ENCODE measurements around the gene COX6B1. TPM values are rescaled to one million over a fixed set of nuclear protein-coding genes. Genes with fewer than 3 reads are reported as not detected.
A peak's percentile ranks its signal among the peaks of the same experiment; 100 is the strongest.

COX6B1 gene
- polyA plus RNA-seq, 3 donors from 2014 or later: 711 to 1,050 (median 736) TPM

DNA sequence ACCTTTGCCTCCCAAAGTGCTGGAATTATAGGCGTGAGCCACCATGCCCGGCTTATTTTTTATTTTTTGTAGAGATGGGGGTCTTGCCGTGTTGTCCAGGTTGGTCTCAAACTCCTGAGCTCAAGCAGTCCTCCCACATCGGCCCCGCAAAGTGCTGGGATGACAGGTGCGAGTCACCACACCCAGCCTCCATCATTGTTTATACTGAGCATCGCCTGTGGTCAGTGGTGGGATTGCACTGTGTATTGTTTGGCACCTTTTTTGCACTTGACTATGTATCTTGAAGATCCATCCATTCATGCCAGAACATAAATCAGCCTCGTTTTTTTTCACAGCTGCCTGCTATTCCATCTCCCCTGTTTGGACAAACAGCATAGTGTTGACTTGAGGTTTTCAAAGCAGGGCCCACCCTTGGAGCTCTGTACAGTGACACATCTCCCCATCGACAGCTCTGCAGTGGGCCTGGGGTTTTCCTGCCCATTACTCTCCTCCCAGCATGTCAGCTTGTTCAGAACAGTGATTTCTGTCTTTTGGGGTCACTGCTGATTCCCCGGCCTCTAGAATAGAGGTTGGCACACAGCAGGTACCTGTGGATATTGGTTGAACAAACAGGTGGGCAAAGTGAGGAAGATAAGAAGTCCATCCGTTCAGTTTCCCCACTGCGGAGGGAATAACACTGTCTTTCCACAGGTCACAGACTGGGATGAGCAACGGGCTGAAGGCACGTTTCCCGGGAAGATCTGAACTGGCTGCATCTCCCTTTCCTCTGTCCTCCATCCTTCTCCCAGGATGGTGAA lies 10.0 kb downstream of the COX6B1 start:
- no peak for DNase-seq
- H3K36me3 Mint-ChIP-seq: peaks cover 15 to 27% (median 22%) of the 10 kb centered on the region in 3 donors
- no peak overlapping the region for H3K4me3 Mint-ChIP-seq
- H3K9me3 Mint-ChIP-seq: no peaks in the 10 kb centered on the region
- H3K27ac Mint-ChIP-seq: no peak overlapping the region
- H3K27me3 Mint-ChIP-seq (ENCODE audit: low read depth in 3 of 3): peaks cover 0 to 2% (median 0%) of the 10 kb centered on the region in 3 donors
- peaks cover 2 to 16% of the 10 kb centered on the region in 2 donors for H3K4me1 Mint-ChIP-seq

DNA sequence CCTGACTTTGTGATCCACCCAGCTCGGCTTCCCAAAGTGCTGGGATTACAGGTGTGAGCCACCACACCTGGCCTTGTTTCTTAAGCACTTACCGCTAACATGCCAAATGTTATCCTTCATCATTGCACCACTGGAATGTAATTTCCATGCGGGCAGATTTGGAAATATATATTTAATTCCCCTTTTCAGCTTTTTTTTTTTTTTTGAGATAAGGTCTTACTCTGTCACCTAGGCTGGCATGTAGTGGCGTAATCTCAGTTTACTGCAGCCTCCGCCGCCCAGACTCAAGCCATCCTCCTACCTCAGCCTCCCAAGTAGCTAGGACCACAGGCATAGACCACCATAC lies 13.8 kb downstream of the COX6B1 start:
- H3K4me3 Mint-ChIP-seq: no peak overlapping the region
- DNase-seq: no peak
- no peaks in the 10 kb centered on the region for H3K9me3 Mint-ChIP-seq
- H3K27me3 Mint-ChIP-seq (ENCODE audit: low read depth in 3 of 3): no peaks in the 10 kb centered on the region
- H3K36me3 Mint-ChIP-seq: peaks cover 8 to 10% (median 8%) of the 10 kb centered on the region in 3 donors
- H3K27ac Mint-ChIP-seq: no peak overlapping the region
- peaks cover 0 to 6% of the 10 kb centered on the region in 2 donors for H3K4me1 Mint-ChIP-seq

DNA sequence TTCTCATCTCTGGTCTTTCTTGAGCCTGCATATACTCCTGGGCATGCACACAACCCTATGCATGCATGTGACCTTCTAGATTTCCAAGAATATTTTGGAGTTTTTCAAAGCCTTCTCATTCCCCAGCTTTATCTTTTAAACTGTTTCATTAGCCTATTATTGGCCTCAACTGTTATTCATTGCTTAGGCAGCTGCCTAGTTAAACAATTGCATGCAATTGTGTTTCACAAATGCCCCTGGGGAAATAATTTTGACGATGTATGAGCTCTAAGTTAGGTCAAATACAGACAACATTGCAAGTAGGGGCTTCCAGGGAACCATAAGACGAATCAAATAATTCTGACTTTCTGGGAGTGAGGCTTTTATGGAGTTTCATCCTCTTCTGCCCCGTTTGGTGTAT lies 15.9 kb downstream of the COX6B1 start:
- Mint-ChIP-seq H3K27me3 (ENCODE audit: low read depth in 3 of 3) (no peaks in the 10 kb centered on the region), H3K36me3 (peaks cover 0 to 8% (median 4%) of the 10 kb centered on the region in 3 donors), H3K27ac (no peak overlapping the region), H3K9me3 (no peaks in the 10 kb centered on the region), H3K4me3 (no peak overlapping the region), H3K4me1 (no peaks in the 10 kb centered on the region)
- no peak for DNase-seq

DNA sequence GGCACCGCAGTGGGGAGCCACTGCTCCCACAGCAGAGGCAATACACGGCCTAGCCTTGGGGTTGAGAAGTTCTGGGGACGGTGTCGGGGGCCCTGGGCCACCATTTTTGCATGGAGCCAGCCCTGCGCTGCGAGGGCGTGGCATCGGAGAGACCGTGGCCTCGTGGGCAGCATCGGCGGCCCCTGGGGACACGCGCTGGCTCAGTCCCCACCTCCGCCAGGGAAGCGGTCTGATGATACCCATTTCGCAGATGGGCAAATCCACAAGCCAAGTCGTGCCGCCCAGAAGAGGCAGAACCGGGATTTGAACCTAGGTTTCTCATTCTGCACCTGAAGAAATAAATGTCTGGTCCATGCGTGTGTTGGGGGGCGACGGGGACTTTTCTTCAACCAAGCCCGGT lies 17.0 kb downstream of the COX6B1 start:
- Mint-ChIP-seq H3K27ac (no peak overlapping the region), H3K27me3 (ENCODE audit: low read depth in 3 of 3) (peaks cover 0 to 3% (median 0%) of the 10 kb centered on the region in 3 donors), H3K36me3 (peaks cover 0 to 8% (median 0%) of the 10 kb centered on the region in 3 donors), H3K9me3 (peaks cover 0 to 2% (median 0%) of the 10 kb centered on the region in 6 donors), H3K4me1 (no peaks in the 10 kb centered on the region), H3K4me3 (no peak overlapping the region)
- DNase-seq: no peak

DNA sequence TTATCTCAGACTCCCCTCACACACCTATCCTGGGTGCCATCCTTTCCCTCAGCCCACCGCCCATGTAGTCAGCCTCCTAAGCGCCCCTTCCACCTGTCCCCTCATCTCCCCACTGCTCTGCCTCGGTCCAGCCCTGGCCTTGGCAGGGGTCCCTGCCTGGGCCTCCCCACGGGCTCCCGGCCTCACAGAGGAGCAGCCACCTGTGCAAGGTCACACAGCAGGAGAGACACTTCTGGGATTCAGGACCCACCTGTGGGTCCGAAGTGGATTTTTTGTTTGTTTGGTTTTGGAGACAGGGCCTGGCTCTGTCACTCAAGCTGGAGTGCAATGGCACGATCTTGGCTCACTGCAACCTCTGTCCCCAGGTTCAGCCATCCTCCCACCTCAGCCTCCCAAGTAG lies 17.5 kb downstream of the COX6B1 start:
- Mint-ChIP-seq H3K27me3 (ENCODE audit: low read depth in 3 of 3) (peaks cover 0 to 3% (median 0%) of the 10 kb centered on the region in 3 donors), H3K4me1 (no peaks in the 10 kb centered on the region), H3K4me3 (no peak overlapping the region), H3K36me3 (peaks cover 0 to 8% (median 0%) of the 10 kb centered on the region in 3 donors), H3K27ac (no peak overlapping the region), H3K9me3 (peaks cover 0 to 2% (median 0%) of the 10 kb centered on the region in 6 donors)
- no peak for DNase-seq

DNA sequence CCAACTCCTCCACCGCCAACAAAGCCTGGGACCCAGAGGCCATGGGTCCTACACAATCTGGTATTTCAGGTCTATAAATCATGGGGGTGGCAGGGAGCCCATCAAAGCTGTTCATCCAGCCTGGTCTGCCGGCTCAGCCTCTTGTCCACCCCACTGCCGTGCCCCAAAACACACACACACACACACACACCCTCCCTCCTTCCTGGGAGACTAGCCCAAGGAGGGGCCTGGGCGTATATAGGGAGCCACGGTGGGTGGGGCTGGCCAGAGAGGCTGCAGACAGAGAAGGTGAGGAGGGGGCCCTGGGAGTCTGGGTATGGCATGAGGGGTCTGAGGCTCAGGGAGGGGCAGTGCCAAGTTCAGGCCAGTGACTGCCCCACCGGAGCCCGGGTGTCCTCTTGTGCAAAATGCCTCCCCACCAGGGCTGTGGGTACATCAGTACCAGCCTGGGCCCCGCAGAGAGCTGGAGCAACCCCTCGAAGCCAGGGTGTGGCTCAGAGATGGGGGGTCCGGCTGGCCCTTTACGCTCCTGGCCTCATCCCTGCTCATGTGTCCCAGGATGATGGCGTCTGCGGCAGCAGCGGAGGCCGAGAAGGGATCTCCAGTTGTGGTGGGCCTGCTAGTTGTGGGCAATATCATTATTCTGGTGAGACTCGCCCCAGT lies 18.3 kb downstream of the COX6B1 start, which contains the start of gene UPK1A:
Gene UPK1A, plus strand, starts transcription at position 267 of the 663 bp plus-strand sequence. Its CDS starts 296 bp downstream, at position 563.
- peaks cover 0 to 6% (median 0%) of the 10 kb centered on the region in 3 donors for H3K36me3 Mint-ChIP-seq
- H3K27ac Mint-ChIP-seq: no peak within 1 kb of the TSS
- DNase-seq: no peak
- H3K4me1 Mint-ChIP-seq: no peaks in the 10 kb centered on the region
- no peak within 1 kb of the TSS for H3K4me3 Mint-ChIP-seq
- peaks cover 0 to 2% (median 0%) of the 10 kb centered on the region in 6 donors for H3K9me3 Mint-ChIP-seq
- H3K27me3 Mint-ChIP-seq (ENCODE audit: low read depth in 3 of 3): peaks cover under 1 to 5% (median 3%) of the 10 kb centered on the region in 3 donors

DNA sequence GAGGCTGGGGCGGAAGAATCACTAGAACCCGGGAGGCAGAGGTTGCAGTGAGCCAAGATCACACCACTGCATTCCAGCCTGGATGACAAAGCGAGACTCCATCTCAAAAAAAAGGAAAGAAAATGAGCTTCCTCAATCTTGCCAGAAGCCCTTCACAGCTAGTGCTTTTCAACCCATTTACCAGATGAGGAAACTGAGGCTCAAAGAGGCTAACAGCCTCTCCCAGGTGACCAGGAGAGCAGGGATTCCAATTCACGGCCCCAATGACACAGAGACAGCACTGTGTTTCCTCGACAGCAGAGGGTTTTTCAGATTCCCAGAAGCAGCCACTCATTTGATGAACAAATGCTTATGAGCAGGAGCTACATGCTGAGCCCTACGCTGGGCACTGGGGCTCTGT lies 21.4 kb downstream of the COX6B1 start:
- H3K9me3 Mint-ChIP-seq: peaks cover 0 to 2% (median 0%) of the 10 kb centered on the region in 6 donors
- H3K27me3 Mint-ChIP-seq (ENCODE audit: low read depth in 3 of 3): peaks cover 5 to 14% (median 11%) of the 10 kb centered on the region in 3 donors
- H3K27ac Mint-ChIP-seq: no peak overlapping the region
- peaks cover 6 to 8% of the 10 kb centered on the region in 2 donors for H3K4me1 Mint-ChIP-seq
- no peak for DNase-seq
- H3K4me3 Mint-ChIP-seq: peak overlapping the region in 1 of 5 donors; percentile 58
- H3K36me3 Mint-ChIP-seq: no peaks in the 10 kb centered on the region

DNA sequence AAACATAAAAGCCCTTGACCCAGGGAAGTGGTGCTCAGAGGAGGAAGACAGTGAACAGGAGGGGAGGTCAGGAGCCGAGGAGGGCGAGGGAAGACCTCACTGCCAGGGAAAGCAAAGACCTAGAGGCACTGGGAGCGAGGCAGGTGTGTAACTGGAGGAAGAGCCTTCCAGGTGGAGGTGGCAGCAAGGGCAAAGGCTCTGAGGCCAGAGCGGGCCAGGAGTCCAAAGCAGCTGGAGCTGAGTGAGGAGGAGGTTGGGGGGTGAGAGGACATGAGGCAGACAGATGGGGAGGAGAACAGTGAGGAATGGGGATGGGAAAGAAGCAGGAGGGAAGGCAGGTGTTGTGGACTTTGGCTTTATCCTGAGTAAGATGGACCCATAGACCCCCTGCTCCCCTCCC lies 21.9 kb downstream of the COX6B1 start:
- Mint-ChIP-seq H3K27ac (no peak overlapping the region), H3K36me3 (no peaks in the 10 kb centered on the region), H3K4me1 (peaks cover 6 to 8% of the 10 kb centered on the region in 2 donors), H3K4me3 (peak overlapping the region in 1 of 5 donors; percentile 58), H3K9me3 (peaks cover 0 to 2% (median 0%) of the 10 kb centered on the region in 6 donors), H3K27me3 (ENCODE audit: low read depth in 3 of 3) (peaks cover 5 to 14% (median 11%) of the 10 kb centered on the region in 3 donors)
- no peak for DNase-seq

DNA sequence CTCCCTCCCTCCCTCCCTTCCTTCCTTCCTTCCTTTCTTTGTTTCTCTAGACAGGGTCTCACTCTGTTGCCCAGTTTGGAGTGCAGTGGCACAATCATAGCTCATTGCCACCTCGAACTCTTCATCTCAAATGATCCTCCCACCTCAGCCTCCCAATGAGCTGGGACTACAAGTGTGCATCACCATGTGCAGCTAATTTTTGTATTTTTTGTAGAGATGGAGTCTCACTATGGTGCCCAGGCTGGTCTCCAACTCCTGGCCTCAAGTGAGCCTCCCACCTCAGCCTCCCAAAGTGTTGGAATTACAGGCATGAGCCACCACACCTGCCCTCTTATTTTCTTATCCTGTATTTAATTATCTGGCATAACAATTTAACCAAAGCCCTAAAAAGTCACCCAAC lies 22.6 kb downstream of the COX6B1 start:
- H3K9me3 Mint-ChIP-seq: peaks cover 0 to 2% (median 0%) of the 10 kb centered on the region in 6 donors
- H3K36me3 Mint-ChIP-seq: no peaks in the 10 kb centered on the region
- no peak for DNase-seq
- no peak overlapping the region for H3K27ac Mint-ChIP-seq
- peaks cover 5 to 14% (median 11%) of the 10 kb centered on the region in 3 donors for H3K27me3 Mint-ChIP-seq (ENCODE audit: low read depth in 3 of 3)
- peaks cover 6 to 8% of the 10 kb centered on the region in 2 donors for H3K4me1 Mint-ChIP-seq
- no peak overlapping the region for H3K4me3 Mint-ChIP-seq

DNA sequence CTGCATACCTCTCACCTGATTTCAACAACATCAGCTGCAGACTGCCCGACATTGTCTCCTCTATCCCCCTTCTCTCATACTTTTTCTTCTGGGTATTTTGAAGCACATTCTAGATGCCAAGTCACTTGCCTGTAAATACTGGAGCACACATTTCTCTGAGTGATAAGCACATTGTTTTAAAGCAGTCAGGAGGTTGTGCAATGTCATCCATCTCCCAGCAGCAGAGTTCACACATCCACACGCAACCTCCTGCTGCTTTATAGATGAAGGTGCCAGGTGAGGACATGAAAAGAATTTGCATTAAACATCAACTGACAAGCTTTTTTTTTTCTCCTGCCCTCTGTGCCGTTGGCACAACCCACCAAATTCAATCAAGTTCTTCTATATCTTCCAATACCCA lies 23.7 kb downstream of the COX6B1 start:
- H3K9me3 Mint-ChIP-seq: peaks cover 0 to 2% (median 0%) of the 10 kb centered on the region in 6 donors
- no peak for DNase-seq
- H3K4me3 Mint-ChIP-seq: no peak overlapping the region
- no peaks in the 10 kb centered on the region for H3K36me3 Mint-ChIP-seq
- no peak overlapping the region for H3K27ac Mint-ChIP-seq
- peaks cover 5 to 14% (median 11%) of the 10 kb centered on the region in 3 donors for H3K27me3 Mint-ChIP-seq (ENCODE audit: low read depth in 3 of 3)
- H3K4me1 Mint-ChIP-seq: peaks cover 6 to 8% of the 10 kb centered on the region in 2 donors

DNA sequence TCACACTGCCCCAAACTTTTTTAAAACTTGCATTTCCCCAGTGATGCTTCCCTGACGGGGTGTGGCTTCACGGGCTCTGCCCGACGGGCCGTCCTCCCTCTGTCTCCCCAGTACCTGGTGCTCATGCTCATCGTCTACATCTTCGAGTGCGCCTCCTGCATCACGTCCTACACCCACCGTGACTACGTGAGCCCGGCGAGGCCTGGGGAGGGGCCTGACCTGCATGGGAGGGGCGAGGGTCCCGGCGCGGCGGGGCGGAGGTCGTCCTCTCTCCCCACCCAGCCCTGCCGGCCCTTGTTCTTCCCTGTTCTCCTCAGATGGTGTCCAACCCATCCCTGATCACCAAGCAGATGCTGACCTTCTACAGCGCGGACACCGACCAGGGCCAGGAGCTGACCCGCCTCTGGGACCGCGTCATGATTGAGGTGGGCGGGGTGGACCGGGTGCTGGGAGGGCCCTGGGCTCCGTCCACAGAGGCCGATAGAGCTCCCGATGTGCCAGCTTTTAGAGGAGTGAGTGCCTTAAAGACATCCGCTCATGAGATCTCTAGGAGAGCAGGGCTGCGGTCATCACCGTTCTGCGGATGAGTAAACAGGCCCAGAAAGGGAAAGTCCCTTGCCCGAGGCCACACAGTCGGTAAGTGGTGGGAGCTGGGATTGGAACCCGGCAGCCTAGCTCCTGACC lies 25.1 kb downstream of the COX6B1 start:
- peak in 1 of 3 donors; percentile 14 for DNase-seq
- H3K27me3 Mint-ChIP-seq (ENCODE audit: low read depth in 3 of 3): peaks cover 5 to 16% (median 11%) of the 10 kb centered on the region in 3 donors
- H3K4me1 Mint-ChIP-seq: peaks cover 6 to 8% of the 10 kb centered on the region in 2 donors
- H3K9me3 Mint-ChIP-seq: peaks cover 0 to 2% (median 0%) of the 10 kb centered on the region in 6 donors
- H3K4me3 Mint-ChIP-seq: peak overlapping the region; percentile 61 to 75 (median 74)
- H3K27ac Mint-ChIP-seq: no peak overlapping the region
- no peaks in the 10 kb centered on the region for H3K36me3 Mint-ChIP-seq

DNA sequence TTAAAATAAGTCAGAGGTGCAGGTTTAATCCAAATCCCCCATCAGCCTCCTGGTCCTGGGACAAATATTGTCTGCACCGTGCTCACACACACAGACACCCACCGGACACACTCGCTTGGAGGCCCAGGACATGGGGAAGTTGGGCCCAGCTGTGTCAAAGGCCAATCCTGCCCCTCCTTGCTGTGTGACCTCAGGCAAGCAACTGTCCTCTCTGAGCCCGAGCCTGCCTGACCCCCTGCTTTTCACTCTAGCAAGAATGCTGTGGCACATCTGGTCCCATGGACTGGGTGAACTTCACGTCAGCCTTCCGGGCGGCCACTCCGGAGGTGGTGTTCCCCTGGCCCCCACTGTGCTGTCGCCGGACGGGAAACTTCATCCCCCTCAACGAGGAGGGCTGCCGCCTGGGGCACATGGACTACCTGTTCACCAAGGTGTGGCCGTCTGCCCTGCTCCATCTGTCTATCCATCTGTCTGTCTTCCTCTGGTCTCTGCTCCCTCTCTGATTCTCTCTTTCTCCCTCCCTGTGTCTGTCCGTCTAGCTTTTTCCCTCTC lies 27.5 kb downstream of the COX6B1 start:
- Mint-ChIP-seq H3K4me1 (peaks cover 6 to 8% of the 10 kb centered on the region in 2 donors), H3K9me3 (no peaks in the 10 kb centered on the region), H3K27me3 (ENCODE audit: low read depth in 3 of 3) (peaks cover 5 to 14% (median 11%) of the 10 kb centered on the region in 3 donors), H3K27ac (no peak overlapping the region), H3K36me3 (no peaks in the 10 kb centered on the region), H3K4me3 (no peak overlapping the region)
- no peak for DNase-seq

DNA sequence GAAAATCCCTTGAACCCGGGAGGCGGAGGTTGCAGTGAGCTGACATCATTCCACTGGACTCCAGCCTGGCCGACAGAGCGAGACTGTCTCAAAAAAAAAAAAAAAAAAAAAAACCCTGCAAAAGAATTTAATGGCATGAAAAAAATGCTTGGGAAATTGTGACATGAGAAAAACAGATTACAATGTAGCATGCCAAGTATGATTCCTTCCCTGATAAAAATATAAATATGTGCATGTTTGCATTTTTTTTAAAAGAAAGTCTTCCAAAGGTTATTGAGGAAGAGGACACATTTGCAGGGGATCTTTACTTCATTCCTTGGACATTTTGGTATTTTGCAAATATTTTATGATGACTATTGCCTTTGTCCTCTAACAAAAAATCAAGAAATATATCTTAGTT lies 41.7 kb downstream of the COX6B1 start:
- Mint-ChIP-seq H3K4me1 (no peaks in the 10 kb centered on the region), H3K27ac (no peak overlapping the region), H3K9me3 (no peaks in the 10 kb centered on the region), H3K36me3 (no peaks in the 10 kb centered on the region), H3K27me3 (ENCODE audit: low read depth in 3 of 3) (peaks cover 0 to 2% (median 1%) of the 10 kb centered on the region in 3 donors), H3K4me3 (no peak overlapping the region)
- DNase-seq: no peak

All from immature natural killer cell (primary cell).